GM13977 (cell line): ENCODE results near the gene TNFRSF8.
A peak's percentile ranks its signal among the peaks of the same experiment; 100 is the strongest.

Experiments
- DNase-seq: peaks from one replicate; pipeline ENCODE4 v3.0.0; 2012; ENCODE audit warnings: low spot score
- in situ Hi-C: fragments of 300-500 bp; cut with MboI; formaldehyde crosslinking; loops from one replicate; pipeline ENCODE4 v1.12.0; 2022; ENCODE audit warnings: low sequenced_read_pairs, low pct_unique_long_range_greater_than_20kb, mixed read lengths, inconsistent platforms; ENCODE audit not compliant: unreplicated experiment
- TF ChIP-seq, protein P1 (sequence below): IDR thresholded peaks from 2 replicates; pipeline ENCODE4 v1.5.1; 2012; ENCODE audit warnings: mild to moderate bottlenecking, control low read depth; ENCODE audit not compliant: insufficient read depth; ENCODE audit errors: extremely low read depth, missing control alignments

Gene TNFRSF8

DNA sequence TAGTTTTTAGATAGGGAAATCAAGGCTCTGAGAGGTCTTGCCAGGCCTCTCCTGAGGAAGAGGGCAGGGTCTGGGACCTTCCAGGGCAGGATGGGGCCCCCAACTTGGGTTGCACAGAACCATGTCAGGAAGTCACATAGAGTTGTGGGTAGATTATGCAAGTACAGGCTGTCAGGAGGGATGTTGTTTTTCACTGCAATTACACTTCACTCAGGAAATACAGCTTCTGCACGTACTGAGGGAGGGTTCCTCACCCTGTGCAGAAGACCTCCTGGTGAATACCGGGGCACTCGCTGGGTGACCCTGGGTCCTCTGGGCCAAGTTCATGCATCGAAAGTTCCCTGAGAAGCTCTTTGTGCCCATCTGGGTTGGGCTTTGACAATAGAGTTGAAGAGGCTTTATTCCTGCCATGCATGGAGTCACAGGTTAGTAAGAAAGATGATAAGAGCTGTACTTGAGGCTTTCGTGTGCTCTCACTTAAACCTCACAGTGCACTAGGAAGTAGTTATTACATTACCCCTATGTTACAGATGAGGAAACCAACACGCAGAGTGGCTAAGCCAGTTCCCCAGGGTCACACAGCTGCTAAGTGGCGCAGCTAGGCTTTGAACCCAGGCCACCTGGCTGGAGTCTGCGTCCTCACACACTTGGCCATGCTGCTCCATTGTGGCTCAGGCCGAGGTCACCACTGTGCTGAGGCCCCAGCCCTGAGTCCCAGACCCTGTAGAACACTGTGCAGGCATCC is 87.5 kb downstream of the TNFRSF8 start:
- TF ChIP-seq, protein P1, sequence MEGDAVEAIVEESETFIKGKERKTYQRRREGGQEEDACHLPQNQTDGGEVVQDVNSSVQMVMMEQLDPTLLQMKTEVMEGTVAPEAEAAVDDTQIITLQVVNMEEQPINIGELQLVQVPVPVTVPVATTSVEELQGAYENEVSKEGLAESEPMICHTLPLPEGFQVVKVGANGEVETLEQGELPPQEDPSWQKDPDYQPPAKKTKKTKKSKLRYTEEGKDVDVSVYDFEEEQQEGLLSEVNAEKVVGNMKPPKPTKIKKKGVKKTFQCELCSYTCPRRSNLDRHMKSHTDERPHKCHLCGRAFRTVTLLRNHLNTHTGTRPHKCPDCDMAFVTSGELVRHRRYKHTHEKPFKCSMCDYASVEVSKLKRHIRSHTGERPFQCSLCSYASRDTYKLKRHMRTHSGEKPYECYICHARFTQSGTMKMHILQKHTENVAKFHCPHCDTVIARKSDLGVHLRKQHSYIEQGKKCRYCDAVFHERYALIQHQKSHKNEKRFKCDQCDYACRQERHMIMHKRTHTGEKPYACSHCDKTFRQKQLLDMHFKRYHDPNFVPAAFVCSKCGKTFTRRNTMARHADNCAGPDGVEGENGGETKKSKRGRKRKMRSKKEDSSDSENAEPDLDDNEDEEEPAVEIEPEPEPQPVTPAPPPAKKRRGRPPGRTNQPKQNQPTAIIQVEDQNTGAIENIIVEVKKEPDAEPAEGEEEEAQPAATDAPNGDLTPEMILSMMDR, result no peak
- in situ Hi-C loops, result no loop called here
- no peak for DNase-seq

DNA sequence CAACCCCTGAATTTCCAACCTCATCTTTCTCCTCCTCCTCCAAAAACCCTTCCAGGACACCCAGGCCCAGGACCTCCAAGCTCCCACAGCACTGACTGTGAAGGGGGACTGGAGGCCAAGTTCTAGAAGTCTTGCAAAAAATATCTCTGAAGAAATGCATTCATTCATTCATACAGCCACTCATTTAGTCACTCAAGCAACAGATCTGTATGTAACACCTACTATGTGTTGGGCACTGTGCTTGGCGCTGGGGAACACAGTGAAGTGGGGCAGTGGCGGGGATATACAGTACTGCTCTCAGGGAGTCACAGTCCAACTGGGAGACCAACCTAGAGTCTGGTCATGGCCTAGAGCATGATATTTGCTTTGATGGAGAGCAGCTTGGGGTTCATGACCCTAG is 88.4 kb downstream of the TNFRSF8 start:
- TF ChIP-seq, protein P1, result no peak
- in situ Hi-C loops, result no loop called here

DNA sequence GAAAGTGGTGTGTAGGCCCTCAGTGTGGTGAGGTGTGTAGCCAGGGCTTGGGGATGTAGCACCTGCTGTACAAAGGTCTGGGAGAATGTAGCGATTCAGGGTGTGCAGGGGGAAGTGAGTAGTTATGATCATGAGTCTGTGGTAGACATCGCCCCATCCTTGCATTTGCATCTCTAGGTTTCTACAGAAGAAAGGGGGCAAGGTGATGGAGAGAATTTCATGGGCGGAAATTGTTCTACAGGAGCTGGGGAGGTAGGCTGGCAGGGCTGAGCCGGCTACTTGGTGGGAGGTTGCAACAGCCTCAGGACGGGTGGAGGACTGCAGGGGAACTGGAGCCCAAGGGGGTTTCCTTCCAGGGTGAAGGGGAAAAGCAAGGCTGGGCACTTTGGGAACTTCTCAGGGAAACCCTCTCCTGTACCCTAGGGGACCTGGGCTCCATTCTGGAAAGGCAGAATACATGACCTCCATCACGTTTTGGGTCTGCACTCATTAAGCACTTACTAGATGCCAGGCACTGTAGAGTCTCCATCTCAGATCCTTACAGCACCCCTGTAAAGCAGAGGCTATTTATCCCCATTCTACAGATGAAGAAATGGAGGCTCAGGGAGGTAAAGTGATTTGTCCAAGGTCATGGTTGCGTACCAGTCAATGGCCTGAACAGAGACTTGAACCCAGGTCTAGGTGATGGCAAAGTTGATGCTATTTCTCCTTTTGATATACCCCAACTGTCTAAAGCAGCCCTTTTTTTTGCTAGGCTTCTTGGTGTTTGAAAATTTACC is 89.2 kb downstream of the TNFRSF8 start:
- TF ChIP-seq, protein P1, result no peak
- DNase-seq, result peak; percentile 79
- in situ Hi-C loops, result no loop called here

More for the DNA sequence above, 88.4 kb downstream of the TNFRSF8 start:
- no peak for DNase-seq

DNA sequence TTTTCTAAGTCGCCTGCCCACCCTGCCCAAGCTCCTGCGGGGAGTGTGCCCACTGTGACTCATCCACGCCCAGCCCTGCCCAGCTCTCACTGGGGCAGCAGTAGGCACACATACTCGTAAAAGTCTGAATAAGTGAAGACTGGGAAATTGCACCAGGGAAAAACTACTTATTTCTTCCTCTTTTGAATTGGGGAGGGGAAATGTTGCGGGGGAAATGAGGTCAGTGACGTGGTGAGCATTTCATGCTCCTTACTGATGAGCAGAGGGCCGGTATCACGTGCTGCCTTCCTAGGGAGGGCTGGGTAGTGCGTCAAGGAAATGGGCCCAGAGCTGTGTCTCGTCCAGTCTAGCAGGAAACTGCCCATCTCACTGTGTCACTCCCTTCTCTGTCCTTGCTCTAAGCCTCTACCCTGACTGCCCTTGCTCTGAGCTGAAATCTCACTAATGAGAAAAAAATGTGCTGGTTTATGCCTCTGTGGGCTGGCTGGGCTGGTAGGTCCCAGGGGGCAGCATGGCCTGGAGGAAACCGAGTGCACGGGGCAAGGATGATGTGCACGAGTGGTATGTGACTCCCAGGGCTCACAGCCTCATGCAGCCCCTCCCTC is 90.2 kb downstream of the TNFRSF8 start:
- in situ Hi-C loops, result no loop called here
- no peak for DNase-seq
- TF ChIP-seq, protein P1, result no peak

DNA sequence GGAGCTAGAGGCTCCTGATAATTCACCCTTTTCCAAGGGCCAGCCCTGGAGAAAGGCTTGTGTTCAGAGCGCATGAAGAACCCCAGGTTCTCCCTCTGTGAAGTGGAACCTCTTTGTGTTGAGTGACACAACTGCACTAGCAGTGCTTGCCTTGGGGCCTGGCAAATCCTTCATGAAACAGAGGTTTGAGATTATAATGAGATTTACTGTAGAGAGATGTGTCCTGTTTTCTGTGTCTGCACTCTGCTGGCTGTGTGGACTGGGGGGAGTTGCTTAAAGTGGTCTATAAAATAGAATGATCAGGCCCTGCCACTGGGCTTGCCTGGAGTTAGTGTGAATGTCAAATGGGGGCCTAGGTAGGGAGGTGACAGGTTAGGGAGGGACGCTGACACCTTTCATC is 92.2 kb downstream of the TNFRSF8 start:
- TF ChIP-seq, protein P1, result no peak
- in situ Hi-C loops, result no loop called here
- no peak for DNase-seq

DNA sequence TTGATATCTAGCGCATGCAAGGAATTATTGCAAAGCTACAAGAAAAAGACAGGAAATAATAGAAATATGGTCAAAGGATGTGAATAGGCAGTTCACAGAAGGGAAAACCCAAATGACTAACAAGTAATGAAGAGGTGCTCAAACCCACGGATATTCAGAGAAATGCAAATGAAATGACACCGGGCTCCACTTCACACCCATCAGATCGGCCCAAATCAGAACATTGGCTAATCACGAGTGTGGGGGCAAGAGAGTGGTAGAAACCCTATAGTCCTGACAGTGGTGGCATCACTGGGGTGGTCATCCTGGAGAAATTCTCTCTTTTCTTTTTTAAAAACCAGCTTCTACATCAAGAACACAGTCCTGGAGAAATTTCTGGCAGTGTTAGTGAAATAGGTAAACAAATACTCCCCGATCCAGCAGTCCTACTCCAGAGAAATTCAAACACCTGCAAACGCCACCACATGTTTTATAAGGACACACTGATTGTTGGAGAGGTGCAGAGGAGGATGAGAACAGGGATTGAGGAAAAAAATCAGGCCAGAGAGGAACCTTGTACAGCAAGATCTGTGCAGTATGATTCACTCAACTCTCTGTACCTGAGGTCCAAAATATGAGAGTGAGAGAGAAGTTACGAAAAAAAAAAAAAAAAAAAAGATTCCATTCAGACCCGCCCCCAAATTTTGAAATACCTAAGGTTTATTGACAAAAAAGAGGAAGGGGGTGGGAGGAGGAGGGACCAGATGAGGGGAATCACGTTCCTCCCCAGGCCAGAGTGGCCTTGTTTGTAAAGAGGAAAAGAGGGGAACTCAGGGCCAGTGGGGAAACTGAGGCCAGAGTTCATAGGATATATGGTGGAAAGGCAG is 94.5 kb downstream of the TNFRSF8 start:
- in situ Hi-C loops, result no loop called here
- TF ChIP-seq, protein P1, result no peak
- DNase-seq, result peak; percentile 68
